NB4 (cell line): ENCODE measurements around the gene TSPAN10.

ENCODE experiments used
- DNase-seq: peaks from one replicate; pipeline ENCODE4 v3.0.0; 2010; ENCODE audit warnings: low read depth
- H3K4me3 ChIP-seq: one replicate; pipeline ENCODE4 v1.5.1; 2011; ENCODE audit warnings: mild to moderate bottlenecking, low read depth, low read length, moderate library complexity
- MYC ChIP-seq: IDR thresholded peaks from 2 replicates; pipeline ENCODE4 v1.6.1; 2011; ENCODE audit warnings: low read depth, low read length
- POLR2A ChIP-seq: IDR thresholded peaks from 2 replicates; pipeline ENCODE4 v1.6.1; 2011; ENCODE audit warnings: mild to moderate bottlenecking; ENCODE audit not compliant: insufficient read length; ENCODE audit errors: extremely low read depth
- TF ChIP-seq, protein P1 (sequence below): IDR thresholded peaks from one replicate; pipeline ENCODE4 v1.5.1; 2012; ENCODE audit warnings: low read depth, low read length
- TF ChIP-seq, protein P2 (sequence below): IDR thresholded peaks from 2 replicates; pipeline ENCODE4 v1.6.1; 2011; ENCODE audit warnings: low read depth, low read length

TSPAN10 gene

DNA sequence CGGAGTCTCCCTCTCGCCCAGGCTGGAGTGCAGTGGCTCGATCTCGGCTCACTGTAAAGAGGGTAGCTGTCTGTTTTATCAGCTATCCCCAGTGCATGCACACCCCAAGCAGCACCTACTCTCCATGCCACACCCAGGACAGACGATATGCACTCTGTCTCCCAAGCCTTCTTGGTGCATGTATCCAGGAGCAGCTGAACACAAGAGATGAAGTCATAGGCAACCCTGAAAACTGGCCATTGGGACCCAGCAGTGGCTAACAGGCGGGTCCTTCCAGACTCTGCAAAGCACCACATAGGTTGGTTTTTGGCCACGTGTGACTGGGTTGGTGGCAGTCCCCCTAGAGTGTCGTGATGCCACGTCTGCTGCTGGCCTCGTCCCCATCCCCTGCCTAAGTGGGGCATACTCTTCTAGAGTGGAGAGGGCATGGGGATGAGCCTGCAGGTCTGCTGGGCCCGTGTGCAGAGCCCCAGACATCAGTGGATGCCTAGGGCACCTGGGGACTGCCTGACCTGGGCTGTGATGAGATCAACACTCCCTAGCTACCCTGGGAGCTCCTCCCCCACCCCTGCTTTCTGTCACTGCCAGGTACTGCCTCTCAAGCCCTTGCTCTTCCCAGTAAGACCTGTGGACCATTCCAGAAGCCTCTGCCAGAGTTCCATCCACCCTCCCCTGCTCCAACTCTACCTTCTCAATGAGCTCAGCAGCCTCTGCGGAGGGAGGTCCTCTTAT is 10.0 kb downstream of the TSPAN10 start:
- no peak for DNase-seq
- TF ChIP-seq, protein P1, sequence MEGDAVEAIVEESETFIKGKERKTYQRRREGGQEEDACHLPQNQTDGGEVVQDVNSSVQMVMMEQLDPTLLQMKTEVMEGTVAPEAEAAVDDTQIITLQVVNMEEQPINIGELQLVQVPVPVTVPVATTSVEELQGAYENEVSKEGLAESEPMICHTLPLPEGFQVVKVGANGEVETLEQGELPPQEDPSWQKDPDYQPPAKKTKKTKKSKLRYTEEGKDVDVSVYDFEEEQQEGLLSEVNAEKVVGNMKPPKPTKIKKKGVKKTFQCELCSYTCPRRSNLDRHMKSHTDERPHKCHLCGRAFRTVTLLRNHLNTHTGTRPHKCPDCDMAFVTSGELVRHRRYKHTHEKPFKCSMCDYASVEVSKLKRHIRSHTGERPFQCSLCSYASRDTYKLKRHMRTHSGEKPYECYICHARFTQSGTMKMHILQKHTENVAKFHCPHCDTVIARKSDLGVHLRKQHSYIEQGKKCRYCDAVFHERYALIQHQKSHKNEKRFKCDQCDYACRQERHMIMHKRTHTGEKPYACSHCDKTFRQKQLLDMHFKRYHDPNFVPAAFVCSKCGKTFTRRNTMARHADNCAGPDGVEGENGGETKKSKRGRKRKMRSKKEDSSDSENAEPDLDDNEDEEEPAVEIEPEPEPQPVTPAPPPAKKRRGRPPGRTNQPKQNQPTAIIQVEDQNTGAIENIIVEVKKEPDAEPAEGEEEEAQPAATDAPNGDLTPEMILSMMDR, result no peak
- TF ChIP-seq POLR2A (no peak), MYC (no peak)
- TF ChIP-seq, protein P2, sequence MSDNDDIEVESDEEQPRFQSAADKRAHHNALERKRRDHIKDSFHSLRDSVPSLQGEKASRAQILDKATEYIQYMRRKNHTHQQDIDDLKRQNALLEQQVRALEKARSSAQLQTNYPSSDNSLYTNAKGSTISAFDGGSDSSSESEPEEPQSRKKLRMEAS, result no peak
- H3K4me3 ChIP-seq, result no peak overlapping the region

DNA sequence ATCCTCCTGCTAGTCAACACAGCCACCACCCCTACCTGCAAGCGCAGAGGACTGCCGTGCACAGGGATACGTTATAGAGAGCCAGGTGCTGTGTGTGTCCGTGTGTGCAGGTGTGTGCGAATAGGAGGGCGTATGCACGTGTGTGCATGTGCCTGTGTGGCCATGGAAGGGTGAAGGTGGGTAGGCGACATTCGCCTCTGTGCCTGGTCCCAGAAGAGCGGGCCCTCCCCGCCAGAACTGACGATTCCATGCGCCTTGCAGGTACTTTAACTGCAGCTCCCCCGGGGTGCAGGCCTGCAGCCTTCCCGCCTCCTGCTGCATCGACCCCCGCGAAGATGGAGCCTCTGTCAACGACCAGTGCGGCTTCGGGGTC is 10.6 kb downstream of the TSPAN10 start:
- TF ChIP-seq, protein P2, result no peak
- no peak for TF ChIP-seq POLR2A
- TF ChIP-seq, protein P1, result no peak
- TF ChIP-seq MYC, result no peak
- DNase-seq, result no peak
- H3K4me3 ChIP-seq, result no peak overlapping the region

DNA sequence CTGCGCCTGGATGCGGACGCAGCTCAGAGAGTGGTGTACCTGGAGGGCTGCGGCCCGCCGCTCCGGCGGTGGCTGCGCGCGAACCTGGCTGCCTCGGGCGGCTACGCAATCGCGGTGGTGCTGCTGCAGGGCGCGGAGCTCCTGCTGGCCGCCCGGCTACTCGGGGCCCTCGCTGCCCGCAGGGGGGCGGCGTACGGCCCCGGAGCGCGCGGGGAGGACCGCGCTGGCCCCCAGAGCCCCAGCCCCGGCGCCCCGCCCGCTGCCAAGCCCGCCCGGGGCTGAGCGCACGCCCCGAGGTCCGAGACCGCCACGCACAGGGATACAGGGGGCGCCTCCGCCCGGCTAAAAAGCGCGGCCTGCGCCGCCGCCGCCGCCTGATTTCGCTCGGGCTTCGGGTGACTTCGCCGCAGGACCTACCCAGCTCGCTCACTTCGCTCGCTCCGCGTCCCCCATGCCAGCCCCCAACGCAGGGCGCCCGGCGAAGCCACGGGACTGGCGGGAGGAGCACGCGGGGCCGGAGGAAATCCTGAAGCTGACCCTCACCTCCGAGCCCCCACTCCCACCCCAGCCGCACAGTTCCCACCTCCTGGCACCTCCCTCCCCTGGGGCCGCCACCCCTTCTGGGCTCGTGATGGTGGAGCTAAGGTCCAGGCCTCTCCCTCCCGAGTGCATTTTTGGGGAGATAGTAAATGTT is 11.2 kb downstream of the TSPAN10 start:
- TF ChIP-seq, protein P1, result no peak
- TF ChIP-seq POLR2A (no peak), MYC (no peak)
- TF ChIP-seq, protein P2, result no peak
- no peak overlapping the region for H3K4me3 ChIP-seq
- no peak for DNase-seq

DNA sequence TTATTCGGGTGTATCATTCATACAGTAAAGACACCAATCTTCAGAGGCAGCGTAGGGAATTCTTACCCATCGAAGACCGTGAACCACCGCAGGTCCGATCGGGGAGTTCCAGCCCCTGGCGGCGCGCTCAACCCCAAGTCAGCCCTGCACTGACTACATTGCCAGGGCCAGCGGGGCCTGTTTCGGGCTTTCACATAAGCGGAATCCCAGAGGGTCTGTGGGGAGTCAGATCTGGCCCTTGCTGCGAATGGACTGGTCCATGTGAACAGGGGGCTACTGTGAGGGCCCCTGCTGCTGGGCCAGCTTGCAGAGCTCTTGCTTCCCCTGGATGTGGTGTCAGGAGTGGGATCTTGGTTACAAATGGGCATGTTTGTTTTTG is 11.7 kb downstream of the TSPAN10 start:
- no peak for TF ChIP-seq MYC
- TF ChIP-seq, protein P2, result no peak
- TF ChIP-seq, protein P1, result no peak
- TF ChIP-seq POLR2A, result no peak
- H3K4me3 ChIP-seq, result no peak overlapping the region
- DNase-seq, result no peak

DNA sequence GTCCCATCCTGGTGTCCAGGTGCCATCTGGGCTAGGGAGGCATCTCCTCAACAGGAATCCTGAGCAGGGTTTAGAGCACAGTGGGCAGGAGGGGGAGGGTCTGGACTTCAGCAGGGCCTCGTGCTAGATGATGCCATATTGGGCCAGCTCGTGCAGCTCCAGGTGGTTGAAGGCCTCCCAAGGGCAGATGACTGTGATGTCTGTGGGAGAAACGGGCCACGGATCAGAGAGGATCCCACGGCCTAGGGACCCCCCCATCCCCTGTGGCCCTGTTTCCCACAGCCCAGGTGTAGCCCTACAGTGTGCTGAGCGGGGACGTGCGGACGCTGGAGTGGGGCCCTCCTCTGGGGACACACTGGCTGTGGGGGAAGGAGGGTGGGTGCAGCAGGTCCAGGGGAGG is 14.0 kb downstream of the TSPAN10 start:
- DNase-seq, result no peak
- no peak overlapping the region for H3K4me3 ChIP-seq
- TF ChIP-seq, protein P2, result no peak
- no peak for TF ChIP-seq MYC
- TF ChIP-seq POLR2A, result no peak
- TF ChIP-seq, protein P1, result no peak
